Stomach smooth muscle (tissue), 2 donors: ENCODE data around the gene FCSK.

Experiments used
- H3K27ac ChIP-seq: one replicate; pipeline ENCODE4 v1.7.0; 2013; ENCODE audit warnings: mild to moderate bottlenecking, low read length, inconsistent platforms
- H3K27me3 ChIP-seq, 2 donors: one replicate each; pipeline ENCODE4 v1.7.0; 2013; ENCODE audit warnings: low read length in 2 of 2; ENCODE audit not compliant: insufficient read depth in 2 of 2, control insufficient read depth in 1 of 2
- H3K36me3 ChIP-seq, 2 donors: one replicate each; pipeline ENCODE4 v1.7.0; 2013; ENCODE audit warnings: low read length in 2 of 2; ENCODE audit not compliant: control insufficient read depth in 2 of 2, insufficient read depth in 2 of 2
- H3K4me1 ChIP-seq: one replicate; pipeline ENCODE4 v1.7.0; 2013; ENCODE audit warnings: low read length; ENCODE audit not compliant: control insufficient read depth, insufficient read depth
- H3K4me3 ChIP-seq, 2 donors: one replicate each; pipeline ENCODE4 v1.7.0; 2013; ENCODE audit warnings: low read length in 2 of 2
- H3K9ac ChIP-seq, 2 donors: one replicate each; pipeline ENCODE4 v1.7.0; 2013; ENCODE audit warnings: low read length in 2 of 2, mild to moderate bottlenecking in 1 of 2
- H3K9me3 ChIP-seq, 2 donors: one replicate each; pipeline ENCODE4 v1.7.0; 2013; ENCODE audit warnings: low read length in 2 of 2; ENCODE audit not compliant: control insufficient read depth in 2 of 2
- donor health status: healthy.
- donor health status: Pancreatic carcinoma.

The FCSK gene

GRCh38 chr16:70483426-70483825, 29.0 kb downstream of the FCSK start:
- peaks cover 24 to 39% of the 10 kb centered on the region in 2 donors for H3K36me3 ChIP-seq
- H3K27ac ChIP-seq = no peak overlapping the region
- no peak overlapping the region for H3K4me3 ChIP-seq

GRCh38 chr16:70484867-70485266, 30.5 kb downstream of the FCSK start:
- Histone ChIP-seq H3K4me1 (no peaks in the 10 kb centered on the region), H3K9me3 (no peaks in the 10 kb centered on the region), H3K27ac (no peak overlapping the region), H3K9ac (no peak overlapping the region), H3K4me3 (no peak overlapping the region), H3K36me3 (peaks cover 16 to 35% of the 10 kb centered on the region in 2 donors), H3K27me3 (no peaks in the 10 kb centered on the region)

More at GRCh38 chr16:70483426-70483825, 29.0 kb downstream of the FCSK start:
- H3K4me1 ChIP-seq = peaks cover 5% of the 10 kb centered on the region
- no peak overlapping the region for H3K9ac ChIP-seq
- H3K9me3 ChIP-seq = no peaks in the 10 kb centered on the region
- H3K27me3 ChIP-seq = no peaks in the 10 kb centered on the region

GRCh38 chr16:70490261-70490660, 35.9 kb downstream of the FCSK start:
- Histone ChIP-seq H3K9me3 (no peaks in the 10 kb centered on the region), H3K27ac (no peak overlapping the region), H3K4me3 (no peak overlapping the region), H3K4me1 (no peaks in the 10 kb centered on the region), H3K9ac (no peak overlapping the region), H3K27me3 (no peaks in the 10 kb centered on the region), H3K36me3 (peaks cover 11 to 26% of the 10 kb centered on the region in 2 donors)

- Histone ChIP-seq H3K27me3 (no peaks in the 10 kb centered on the region), H3K4me1 (no peaks in the 10 kb centered on the region), H3K27ac (no peak overlapping the region), H3K36me3 (peaks cover 36 to 53% of the 10 kb centered on the region in 2 donors), H3K9ac (no peak overlapping the region), H3K9me3 (no peaks in the 10 kb centered on the region), H3K4me3 (no peak overlapping the region)
Measured at GRCh38 chr16:70493802-70494201, 39.4 kb downstream of the FCSK start.

DNA sequence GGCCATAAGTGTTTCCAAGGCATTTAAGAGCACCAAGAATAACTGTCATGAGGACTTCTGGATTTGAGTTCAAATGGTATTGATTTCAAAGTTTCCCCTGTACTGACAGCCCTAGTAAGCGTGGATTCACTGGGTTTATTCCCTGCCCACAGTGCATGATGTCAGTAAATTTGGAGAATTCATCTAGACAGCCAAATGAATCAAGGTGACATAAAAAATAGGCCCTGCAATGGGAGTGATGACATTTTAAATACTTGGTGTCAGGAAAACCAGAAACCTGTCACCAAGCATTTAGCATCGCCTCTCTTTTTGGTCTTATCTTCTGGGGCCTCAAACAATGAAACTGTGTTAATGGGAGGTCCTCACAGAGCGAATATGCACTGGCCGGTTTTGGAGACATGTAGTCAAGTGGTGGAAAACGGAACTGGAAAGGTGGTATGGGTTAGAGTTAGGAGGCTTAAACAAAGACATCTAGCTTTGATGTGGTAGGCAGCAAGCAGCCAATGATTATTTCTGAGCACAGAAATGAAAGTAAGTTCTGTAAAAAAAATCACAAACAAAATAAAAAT, 39.9 kb downstream of the FCSK start:
- H3K27ac ChIP-seq = no peak overlapping the region
- no peak overlapping the region for H3K4me3 ChIP-seq
- no peaks in the 10 kb centered on the region for H3K27me3 ChIP-seq
- H3K4me1 ChIP-seq = no peaks in the 10 kb centered on the region
- H3K9ac ChIP-seq = no peak overlapping the region
- H3K9me3 ChIP-seq = no peaks in the 10 kb centered on the region
- peaks cover 36 to 53% of the 10 kb centered on the region in 2 donors for H3K36me3 ChIP-seq

DNA sequence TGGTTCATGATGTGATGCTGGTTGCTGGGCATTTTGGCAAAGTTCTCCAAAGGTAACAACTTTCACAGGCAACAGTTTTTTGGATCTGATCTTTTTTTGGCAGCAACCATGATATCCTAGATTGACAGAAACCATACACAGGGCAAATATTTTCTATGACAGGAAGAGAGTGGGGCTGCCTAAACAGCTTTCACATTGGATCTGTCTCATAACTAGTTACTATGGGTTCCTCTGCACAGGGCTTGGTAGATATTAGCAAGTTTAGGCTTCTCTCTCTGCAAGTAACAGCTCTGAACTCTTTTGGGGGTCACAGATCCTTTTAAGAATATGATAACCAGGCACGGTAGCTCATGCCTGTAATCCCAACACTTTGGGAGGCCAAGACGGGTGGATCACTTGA, 40.4 kb downstream of the FCSK start:
- H3K9ac ChIP-seq = no peak overlapping the region
- H3K4me1 ChIP-seq = no peaks in the 10 kb centered on the region
- H3K27me3 ChIP-seq = no peaks in the 10 kb centered on the region
- peaks cover 36 to 51% of the 10 kb centered on the region in 2 donors for H3K36me3 ChIP-seq
- no peak overlapping the region for H3K27ac ChIP-seq
- H3K9me3 ChIP-seq = no peaks in the 10 kb centered on the region
- no peak overlapping the region for H3K4me3 ChIP-seq

- Histone ChIP-seq H3K9me3 (no peaks in the 10 kb centered on the region), H3K4me3 (no peak overlapping the region), H3K9ac (no peak overlapping the region), H3K27me3 (no peaks in the 10 kb centered on the region), H3K4me1 (no peaks in the 10 kb centered on the region), H3K36me3 (peaks cover 31 to 46% of the 10 kb centered on the region in 2 donors), H3K27ac (no peak overlapping the region)
Measured at GRCh38 chr16:70495425-70496182, 41.2 kb downstream of the FCSK start.

GRCh38 chr16:70496513-70496912, 42.1 kb downstream of the FCSK start:
- Histone ChIP-seq H3K27ac (no peak overlapping the region), H3K36me3 (peaks cover 31 to 46% of the 10 kb centered on the region in 2 donors), H3K9me3 (no peaks in the 10 kb centered on the region), H3K4me3 (no peak overlapping the region), H3K27me3 (no peaks in the 10 kb centered on the region), H3K4me1 (no peaks in the 10 kb centered on the region), H3K9ac (no peak overlapping the region)

DNA sequence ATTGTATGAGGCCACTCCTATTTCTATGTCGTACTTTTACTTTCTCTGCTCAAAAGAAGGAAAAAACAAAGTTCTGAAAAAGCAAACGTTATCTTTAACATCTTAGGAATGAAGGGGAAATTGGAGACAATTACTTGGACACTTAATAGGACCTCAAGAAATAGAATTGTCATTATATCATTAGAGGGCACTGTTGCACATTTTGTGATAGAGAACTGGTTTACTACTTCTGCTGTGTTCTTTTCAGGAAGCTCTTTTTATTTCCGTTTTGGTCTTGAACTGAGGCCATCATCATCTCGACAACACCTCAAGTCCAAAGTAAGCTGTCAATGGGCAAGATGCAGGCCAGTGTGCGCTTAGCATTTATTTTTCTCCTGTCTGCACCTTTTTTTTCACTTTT, 54.4 kb downstream of the FCSK start:
- Histone ChIP-seq H3K9me3 (no peaks in the 10 kb centered on the region), H3K36me3 (peaks cover 40 to 43% of the 10 kb centered on the region in 2 donors)

GRCh38 chr16:70510216-70510615, 55.8 kb downstream of the FCSK start:
- Histone ChIP-seq H3K27me3 (no peaks in the 10 kb centered on the region), H3K27ac (no peak overlapping the region), H3K36me3 (peaks cover 41 to 49% of the 10 kb centered on the region in 2 donors), H3K9me3 (no peaks in the 10 kb centered on the region), H3K4me3 (no peak overlapping the region), H3K4me1 (no peaks in the 10 kb centered on the region), H3K9ac (no peak overlapping the region)

More for the DNA sequence above, 54.4 kb downstream of the FCSK start:
- Histone ChIP-seq H3K27ac (no peak overlapping the region), H3K4me3 (no peak overlapping the region), H3K9ac (no peak overlapping the region), H3K27me3 (no peaks in the 10 kb centered on the region), H3K4me1 (no peaks in the 10 kb centered on the region)

DNA sequence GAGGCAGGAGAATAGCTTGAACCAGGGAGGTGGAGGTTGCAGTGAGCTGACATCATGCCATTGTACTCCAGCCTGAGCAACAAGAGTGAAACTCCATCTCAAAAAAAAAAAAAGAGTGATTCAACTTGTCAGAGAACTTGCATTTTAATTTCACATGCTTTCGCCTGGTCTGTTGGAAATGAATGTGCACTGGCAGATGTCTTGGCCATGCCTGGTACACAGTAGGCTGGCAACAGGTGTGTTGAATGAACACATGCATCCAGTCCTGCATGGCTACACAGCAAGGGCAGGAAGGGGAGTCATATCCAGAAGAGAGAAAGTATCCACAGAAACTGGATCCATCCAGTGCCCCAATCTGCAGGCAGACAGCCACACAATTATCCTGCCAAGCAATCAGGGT, 57.4 kb downstream of the FCSK start:
- no peaks in the 10 kb centered on the region for H3K27me3 ChIP-seq
- no peak overlapping the region for H3K4me3 ChIP-seq
- H3K9me3 ChIP-seq = no peaks in the 10 kb centered on the region
- H3K9ac ChIP-seq = no peak overlapping the region
- H3K27ac ChIP-seq = no peak overlapping the region
- H3K36me3 ChIP-seq = peaks cover 50 to 60% of the 10 kb centered on the region in 2 donors
- H3K4me1 ChIP-seq = no peaks in the 10 kb centered on the region
